ENCODE data around the gene TIGD3. TPM values are rescaled to one million over a fixed set of nuclear protein-coding genes. Genes with fewer than 3 reads are reported as not detected.

TIGD3 gene
- total and polyA plus RNA-seq, 10 of the 15 experiments (the other 5 are each of a cell fraction or from before 2014, with no cell fraction given): 0.13 to 1.4 (median 0.57) TPM

DNA sequence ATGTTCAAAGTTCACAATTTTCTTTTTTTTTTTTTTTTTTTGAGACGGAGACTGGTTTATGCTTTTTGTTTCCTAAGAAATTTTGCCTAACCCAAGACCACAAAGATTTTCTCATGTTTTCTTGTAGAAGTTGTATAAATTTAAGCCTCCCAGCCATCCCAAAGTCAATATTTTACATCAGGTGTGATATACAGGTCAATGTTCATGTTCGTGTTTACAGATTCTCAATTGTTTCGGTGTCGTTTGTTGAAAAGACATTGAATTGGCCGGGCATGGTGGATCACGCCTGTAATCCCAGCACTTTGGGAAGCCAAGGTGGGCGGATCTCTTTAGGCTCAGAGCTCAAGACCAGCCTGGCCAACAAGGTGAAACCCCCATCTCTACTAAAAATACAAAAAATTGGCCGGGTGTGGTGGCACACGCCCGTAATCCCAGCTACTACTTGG lies 47.3 kb downstream of the TIGD3 start (continued):
- TF ChIP-seq SMC3 (IDR thresholded peaks at IDR 0.05; ENCODE audit: borderline replicate concordance, low read length) (no peak), KDM1A (IDR thresholded peaks at IDR 0.05; ENCODE audit: borderline replicate concordance) (no peak), IRF4 (IDR thresholded peaks at IDR 0.05; ENCODE audit: low read depth, low read length) (no peak), HDAC6 (IDR thresholded peaks at IDR 0.05; ENCODE audit: unreplicated experiment) (no peak), SREBF2 (IDR thresholded peaks at IDR 0.05; ENCODE audit: low read length) (no peak)
- TF ChIP-seq, protein P1, sequence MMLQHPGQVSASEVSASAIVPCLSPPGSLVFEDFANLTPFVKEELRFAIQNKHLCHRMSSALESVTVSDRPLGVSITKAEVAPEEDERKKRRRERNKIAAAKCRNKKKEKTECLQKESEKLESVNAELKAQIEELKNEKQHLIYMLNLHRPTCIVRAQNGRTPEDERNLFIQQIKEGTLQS (IDR thresholded peaks at IDR 0.05; ENCODE audit: borderline replicate concordance, extremely low read depth, low read depth, low read length): no peak
- TF ChIP-seq, protein P2, sequence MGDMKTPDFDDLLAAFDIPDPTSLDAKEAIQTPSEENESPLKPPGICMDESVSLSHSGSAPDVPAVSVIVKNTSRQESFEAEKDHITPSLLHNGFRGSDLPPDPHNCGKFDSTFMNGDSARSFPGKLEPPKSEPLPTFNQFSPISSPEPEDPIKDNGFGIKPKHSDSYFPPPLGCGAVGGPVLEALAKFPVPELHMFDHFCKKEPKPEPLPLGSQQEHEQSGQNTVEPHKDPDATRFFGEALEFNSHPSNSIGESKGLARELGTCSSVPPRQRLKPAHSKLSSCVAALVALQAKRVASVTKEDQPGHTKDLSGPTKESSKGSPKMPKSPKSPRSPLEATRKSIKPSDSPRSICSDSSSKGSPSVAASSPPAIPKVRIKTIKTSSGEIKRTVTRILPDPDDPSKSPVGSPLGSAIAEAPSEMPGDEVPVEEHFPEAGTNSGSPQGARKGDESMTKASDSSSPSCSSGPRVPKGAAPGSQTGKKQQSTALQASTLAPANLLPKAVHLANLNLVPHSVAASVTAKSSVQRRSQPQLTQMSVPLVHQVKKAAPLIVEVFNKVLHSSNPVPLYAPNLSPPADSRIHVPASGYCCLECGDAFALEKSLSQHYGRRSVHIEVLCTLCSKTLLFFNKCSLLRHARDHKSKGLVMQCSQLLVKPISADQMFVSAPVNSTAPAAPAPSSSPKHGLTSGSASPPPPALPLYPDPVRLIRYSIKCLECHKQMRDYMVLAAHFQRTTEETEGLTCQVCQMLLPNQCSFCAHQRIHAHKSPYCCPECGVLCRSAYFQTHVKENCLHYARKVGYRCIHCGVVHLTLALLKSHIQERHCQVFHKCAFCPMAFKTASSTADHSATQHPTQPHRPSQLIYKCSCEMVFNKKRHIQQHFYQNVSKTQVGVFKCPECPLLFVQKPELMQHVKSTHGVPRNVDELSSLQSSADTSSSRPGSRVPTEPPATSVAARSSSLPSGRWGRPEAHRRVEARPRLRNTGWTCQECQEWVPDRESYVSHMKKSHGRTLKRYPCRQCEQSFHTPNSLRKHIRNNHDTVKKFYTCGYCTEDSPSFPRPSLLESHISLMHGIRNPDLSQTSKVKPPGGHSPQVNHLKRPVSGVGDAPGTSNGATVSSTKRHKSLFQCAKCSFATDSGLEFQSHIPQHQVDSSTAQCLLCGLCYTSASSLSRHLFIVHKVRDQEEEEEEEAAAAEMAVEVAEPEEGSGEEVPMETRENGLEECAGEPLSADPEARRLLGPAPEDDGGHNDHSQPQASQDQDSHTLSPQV (IDR thresholded peaks at IDR 0.05): no peak
- TF ChIP-seq, protein P3, sequence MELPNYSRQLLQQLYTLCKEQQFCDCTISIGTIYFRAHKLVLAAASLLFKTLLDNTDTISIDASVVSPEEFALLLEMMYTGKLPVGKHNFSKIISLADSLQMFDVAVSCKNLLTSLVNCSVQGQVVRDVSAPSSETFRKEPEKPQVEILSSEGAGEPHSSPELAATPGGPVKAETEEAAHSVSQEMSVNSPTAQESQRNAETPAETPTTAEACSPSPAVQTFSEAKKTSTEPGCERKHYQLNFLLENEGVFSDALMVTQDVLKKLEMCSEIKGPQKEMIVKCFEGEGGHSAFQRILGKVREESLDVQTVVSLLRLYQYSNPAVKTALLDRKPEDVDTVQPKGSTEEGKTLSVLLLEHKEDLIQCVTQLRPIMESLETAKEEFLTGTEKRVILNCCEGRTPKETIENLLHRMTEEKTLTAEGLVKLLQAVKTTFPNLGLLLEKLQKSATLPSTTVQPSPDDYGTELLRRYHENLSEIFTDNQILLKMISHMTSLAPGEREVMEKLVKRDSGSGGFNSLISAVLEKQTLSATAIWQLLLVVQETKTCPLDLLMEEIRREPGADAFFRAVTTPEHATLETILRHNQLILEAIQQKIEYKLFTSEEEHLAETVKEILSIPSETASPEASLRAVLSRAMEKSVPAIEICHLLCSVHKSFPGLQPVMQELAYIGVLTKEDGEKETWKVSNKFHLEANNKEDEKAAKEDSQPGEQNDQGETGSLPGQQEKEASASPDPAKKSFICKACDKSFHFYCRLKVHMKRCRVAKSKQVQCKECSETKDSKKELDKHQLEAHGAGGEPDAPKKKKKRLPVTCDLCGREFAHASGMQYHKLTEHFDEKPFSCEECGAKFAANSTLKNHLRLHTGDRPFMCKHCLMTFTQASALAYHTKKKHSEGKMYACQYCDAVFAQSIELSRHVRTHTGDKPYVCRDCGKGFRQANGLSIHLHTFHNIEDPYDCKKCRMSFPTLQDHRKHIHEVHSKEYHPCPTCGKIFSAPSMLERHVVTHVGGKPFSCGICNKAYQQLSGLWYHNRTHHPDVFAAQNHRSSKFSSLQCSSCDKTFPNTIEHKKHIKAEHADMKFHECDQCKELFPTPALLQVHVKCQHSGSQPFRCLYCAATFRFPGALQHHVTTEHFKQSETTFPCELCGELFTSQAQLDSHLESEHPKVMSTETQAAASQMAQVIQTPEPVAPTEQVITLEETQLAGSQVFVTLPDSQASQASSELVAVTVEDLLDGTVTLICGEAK (IDR thresholded peaks at IDR 0.05; ENCODE audit: borderline replicate concordance): no peak
